GM19239 (cell line): ENCODE results near the gene SHQ1.

Experiments
- DNase-seq: peaks from one replicate; pipeline ENCODE4 v3.0.0; 2011; ENCODE audit warnings: low spot score; ENCODE audit not compliant: insufficient read length
- FAIRE-seq: peaks from 2 replicates; lab custom pipeline; 2011; peaks lifted over from hg19 to GRCh38; lab: Jason Lieb, UNC

The SHQ1 gene

DNA sequence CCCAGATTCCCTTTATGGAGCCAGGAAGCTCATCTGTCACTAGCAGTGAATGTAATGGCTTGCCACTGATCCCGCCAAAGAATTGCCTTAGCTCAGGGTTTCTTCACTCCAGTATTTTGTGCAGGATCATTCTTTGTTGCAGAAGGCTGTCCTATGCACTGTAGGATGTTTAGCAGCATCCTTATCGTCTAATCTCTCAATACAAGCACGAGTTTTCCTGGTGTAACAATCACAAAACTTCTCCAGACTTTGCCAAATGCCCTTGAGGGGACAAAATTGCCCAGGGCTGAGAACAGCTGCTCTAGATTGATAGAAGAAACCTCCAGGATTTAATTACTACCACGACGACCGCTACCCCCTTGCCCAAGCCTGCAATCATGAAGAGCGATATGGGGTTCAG is 6.8 kb upstream of the SHQ1 start:
- DNase-seq (no peak), FAIRE-seq (no peak)

DNA sequence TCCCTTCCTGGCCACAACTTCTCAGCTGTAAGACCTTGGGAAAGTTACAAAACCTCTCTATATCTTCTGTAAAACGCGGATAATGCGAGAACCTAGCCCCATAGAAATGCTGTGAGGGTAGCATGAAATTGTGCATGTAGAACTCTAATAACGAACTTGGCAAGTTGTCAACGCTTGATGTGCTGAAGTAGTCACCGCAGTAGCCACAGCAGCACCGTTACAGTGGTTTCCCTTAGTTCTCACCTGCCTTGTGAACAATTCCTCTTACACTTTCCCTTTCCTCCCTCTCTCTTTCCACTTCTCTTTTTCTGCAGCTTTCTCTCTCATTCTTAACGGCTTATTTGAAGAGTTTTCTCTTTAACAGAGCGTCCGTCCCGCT is 447 bp upstream of the SHQ1 start:
- DNase-seq: no peak
- FAIRE-seq: no peak

DNA sequence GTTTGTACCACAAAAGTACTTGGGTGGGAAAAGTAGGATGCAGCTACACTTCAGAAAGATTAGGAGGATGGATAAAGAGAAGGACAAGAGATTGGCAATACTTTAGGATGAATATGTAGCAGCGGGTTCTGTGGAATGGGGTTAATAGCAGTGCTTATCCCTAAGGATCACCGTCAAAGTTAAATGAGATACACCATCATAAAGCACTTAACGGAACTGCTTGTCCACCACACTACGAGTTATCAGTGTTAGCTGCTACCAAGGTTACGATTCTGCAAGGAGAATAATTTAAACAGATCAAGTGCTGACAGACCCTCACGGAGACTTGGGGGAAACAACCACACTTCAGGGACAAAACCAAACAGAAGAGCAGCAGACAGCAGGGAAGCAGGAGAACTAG is 963 bp downstream of the SHQ1 start:
- no peak for FAIRE-seq
- DNase-seq: no peak

DNA sequence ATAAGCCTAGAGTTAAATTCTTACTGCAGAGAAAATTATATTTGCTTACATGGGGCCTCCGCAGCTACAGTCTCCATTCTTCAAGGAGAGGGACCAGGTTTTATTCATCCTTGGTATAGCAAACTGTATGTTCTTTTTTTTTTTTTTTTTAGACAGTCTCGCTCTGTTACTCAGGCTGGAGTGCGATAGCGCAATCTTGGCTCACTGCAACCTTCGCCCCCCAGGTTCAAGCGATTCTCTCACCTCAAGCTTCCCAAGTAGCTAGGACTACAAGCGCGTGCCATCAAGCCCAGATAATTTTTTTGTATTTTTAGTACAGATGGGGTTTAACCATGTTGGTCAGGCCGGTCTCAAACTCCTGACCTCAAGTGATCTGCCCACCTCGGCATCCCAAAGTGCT is 2.1 kb downstream of the SHQ1 start:
- DNase-seq (no peak), FAIRE-seq (no peak)

DNA sequence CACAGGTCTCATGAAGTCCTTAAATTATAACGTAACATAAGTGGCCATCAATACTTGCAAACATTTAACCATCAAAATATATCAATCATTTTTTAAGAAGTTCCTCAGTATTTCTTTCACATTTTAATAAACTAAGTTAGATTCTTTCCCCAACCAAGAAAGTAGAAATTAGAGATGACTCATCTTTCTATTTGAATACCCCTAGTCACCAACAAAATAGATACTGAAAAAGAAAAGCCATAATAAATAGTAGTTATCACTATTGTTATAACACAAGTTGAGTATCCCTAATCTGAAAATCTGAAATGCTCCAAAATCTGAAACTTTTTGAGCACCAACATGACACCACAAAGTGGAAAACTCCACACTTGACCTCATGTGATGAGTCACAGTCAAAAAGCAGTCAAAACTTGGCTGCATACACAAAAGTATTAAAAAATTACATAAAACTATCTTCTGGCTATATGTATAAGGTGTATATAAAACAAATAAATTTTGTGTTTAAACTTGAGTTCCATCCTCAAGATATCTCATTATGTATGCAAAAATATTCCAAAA is 3.7 kb downstream of the SHQ1 start:
- peak; percentile 18 for FAIRE-seq
- DNase-seq: no peak

DNA sequence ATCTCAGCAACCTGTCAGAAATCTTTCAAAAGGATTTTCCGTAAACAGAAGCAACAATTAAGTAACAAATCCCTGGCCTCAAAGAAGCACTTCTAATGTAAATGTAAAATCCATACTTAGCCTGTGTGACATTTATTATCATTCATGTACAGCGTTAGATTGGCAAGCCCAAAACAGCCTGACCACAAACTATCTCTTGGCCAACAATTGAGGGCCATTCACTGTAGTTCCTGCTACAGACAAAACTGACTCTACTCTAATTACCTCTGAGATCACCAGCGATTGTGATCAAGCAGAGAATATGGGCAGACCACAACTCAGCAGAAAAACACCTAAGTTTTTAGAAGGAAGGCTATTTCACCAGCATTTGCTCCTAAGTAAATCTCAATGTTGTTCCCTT is 9.2 kb downstream of the SHQ1 start:
- DNase-seq (no peak), FAIRE-seq (no peak)

DNA sequence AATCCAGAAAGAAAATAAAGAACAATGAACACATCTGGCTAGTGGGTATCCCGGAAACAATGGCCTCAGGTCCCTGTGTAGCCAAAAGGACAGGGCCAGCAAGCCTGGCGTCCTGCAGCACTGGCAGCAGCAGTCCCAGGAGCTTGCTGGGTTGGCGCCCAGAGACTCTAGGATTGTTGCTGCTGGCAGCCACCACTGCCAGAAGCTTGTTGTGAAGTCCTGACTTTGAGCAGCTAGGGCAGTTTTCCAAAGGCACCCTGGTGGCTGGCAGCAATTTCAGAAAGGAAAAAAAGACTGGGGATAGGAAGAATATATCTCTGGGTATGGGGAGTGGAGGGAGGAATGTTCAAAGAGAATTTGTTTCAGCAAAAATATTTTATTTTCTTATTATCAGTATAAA is 11.3 kb downstream of the SHQ1 start:
- FAIRE-seq: no peak

DNA sequence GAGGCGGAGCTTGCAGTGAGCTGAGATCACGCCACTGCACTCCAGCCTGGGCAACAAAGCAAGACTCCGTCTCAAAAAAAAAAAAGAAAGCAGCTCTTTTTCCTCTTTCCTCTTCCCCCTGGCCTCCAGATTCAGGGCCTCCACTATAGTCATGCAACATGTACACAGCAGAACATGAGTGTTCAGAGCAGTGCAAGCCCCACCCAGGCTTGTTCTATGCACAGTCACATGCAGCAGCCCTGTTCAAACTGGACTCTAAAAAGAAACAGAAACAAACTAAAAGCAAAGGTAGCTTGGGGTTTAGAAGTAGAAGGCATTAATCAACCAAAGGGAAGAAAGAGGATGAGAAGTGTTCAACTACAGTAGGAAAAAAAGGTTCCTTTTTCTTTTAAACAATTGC is 11.8 kb downstream of the SHQ1 start:
- DNase-seq (no peak), FAIRE-seq (no peak)

More for the DNA sequence above, 11.3 kb downstream of the SHQ1 start:
- no peak for DNase-seq

DNA sequence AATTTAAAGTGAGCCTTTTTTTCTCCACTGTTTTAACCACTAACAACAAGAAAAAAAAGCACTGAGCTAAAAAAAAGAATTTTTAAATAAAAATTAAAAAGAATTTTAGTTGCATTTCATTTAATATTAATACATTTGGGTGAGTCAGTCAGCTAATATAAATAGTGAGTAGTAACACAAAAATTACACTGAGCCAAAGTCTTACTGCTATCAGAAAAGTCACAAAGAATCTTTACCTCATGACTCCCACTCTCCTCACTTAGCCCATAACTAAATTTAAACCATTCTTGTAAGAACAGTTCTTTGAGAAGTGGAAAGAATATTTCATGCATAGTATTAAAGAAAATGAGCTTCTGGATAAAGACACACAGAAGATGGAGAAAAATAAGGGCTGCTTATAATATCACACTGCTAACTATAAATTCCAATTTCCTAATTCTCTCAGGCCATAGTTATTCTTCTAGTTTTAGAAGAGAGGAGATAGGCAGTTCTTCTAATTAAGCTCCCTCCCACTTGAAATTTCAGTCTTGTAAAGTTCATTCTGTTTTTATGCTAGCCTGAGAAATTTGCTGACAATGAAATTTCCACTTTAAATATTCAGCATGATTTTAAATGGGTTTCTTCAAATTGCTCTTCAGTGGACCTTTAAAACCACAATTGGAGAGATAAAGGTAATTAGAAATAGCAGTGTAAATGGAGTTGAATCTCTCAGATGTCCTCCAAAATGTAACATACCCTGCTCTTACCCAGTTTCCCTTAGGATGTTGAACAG is 17.6 kb downstream of the SHQ1 start:
- FAIRE-seq (peak; percentile 14), DNase-seq (no peak)

DNA sequence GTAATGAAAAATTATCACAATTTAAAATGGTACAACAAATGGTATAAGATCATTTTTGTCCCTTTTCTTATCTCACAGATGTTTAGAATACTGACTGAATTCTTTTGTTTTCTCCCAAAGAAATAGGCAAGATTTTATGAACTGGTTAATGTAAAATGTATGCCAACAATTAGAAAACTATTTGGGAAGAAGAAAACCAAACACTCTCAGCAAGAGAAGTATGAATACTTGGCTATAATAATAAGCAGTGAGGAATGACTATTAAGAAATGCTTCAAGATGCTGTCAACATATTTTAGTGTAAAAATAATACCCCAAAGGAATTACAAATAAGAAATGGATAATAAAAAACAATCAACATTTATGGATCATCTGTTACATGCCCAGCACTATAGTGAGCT is 18.5 kb downstream of the SHQ1 start:
- no peak for DNase-seq
- no peak for FAIRE-seq

DNA sequence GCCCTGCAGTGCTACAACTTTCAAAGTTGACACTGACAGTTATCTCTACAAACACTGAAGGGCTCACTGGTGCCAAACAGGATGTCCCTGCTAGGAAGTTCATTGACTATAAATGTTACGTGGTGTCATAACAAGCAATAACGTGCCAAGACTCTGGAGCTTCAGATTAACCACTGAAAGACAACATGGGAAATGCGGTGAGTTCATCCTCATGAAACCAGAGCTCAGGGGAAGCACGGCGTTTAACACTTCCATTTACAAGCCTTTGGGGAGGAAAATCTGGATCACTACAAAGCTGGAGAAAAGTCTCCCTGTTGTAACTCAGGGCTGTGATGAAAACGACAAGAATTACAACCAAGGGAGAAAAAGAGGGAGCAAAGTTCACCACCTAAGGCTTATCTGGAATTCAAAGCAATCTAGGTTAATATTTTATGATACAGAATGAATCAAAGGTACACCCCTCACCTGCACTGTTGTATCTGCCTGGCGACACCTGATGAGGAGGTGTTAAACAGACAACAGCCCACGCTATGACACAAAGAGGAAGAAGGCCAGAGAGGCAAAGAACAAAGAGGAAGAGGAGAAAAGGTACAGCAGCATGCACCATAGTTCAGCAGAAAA is 27.0 kb downstream of the SHQ1 start:
- FAIRE-seq (no peak), DNase-seq (no peak)

DNA sequence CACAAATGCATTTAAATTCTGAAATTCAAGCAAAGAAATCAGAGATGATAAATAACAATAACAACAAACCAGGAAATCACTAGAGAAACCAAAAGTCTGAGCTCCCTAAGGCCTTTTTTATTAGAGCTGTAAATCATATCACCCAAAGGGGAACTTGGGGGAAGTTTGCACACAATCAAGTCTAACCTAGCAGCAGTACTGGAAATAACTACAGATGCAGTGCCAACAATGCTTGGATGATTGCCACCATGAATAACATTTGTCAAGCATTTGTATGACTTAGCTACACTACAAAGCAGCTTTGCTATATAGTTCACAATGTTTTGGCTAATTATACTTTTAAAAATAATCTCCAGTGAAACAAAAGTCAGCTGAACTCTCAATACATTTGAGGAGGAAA is 27.8 kb downstream of the SHQ1 start:
- FAIRE-seq (no peak), DNase-seq (no peak)

DNA sequence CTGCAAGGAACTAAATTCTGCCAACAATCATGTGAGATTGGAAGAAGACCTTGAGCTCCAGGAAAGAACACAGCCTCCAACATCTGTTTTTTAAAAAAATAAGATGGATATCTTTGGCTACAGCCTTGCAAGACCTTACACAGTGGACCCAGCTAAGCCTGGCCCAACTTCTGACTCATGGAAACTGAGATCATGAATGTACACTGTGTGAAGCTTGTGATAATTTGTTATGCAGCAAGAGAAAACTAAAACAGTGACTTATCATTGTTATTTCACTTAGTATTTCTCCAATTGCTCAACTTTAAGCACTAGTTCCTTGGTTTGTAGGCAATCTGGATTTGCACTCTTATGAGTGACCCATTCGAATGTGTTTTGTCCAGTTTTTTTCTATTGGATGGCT is 29.3 kb downstream of the SHQ1 start:
- DNase-seq (no peak), FAIRE-seq (no peak)

DNA sequence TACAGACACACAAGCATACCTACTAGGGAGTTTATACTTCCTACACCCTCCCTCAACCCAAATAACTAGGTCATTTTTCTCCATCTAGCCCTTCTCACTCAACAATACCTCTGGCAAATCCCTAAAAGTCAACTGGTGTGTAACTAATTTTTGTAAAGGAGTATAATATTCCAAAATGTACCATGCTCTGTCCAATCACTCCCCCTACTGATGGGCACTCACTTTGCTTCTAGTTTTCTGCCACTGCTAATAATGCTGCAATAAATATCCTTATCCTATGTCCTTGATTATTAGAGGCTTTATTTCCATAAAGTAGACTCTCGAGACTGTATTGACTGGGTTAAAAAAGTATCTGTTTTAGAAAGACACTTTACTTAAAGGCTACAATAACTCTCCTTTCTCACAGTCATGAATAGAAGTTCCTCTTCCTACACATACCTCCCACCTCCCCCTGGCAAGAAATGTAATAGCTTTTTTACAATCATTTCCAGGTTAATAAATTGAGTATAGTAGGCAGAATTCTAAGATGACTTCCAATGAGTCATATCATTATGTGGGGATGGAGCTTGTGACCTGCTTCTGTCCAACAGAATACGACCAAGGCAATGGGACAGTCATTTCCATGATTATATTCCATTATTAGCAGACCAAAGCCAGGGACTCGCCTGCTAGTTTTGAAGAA is 30.0 kb downstream of the SHQ1 start:
- FAIRE-seq (no peak), DNase-seq (no peak)

DNA sequence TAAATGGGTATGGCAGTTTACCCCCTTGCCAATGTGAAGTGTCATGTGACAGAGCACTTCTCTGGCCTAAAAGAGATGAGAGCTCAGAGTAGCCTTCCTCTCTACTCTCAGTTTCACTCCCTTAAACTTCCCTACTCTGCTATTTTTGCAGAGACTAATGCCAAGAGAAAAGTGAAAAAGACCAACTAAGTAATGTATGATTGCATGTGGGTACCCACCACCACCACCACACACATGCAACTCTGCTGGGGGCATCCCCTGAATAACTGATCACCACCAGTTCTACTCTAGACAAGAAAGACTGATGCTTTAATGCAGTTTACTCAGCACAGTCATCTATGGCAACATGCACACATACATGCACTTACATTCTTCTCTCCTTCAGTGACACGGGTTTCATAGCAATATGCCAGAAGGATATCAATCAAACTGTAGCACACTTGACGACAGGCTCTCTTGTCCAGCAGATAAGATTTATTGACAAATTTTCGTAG is 31.3 kb downstream of the SHQ1 start:
- DNase-seq (no peak), FAIRE-seq (peak; percentile 44)

DNA sequence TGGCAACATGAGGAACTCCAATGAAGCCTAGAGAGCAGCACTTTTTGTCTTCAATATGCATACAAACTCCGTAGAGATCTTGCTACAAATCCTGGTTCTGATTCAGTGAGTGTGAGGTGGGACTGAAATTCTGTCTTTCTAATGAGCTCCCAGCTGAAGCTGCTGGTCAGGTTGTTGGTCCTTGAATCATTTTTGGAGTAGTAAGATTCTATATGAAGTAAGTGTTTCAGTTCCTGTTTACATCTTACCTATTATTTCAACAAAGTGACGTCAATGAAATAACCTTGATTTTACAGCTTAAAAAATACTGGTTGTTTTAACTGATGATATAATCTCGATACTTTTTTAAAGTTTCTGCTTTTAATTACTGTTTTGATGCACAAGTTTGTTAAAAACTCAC is 33.9 kb downstream of the SHQ1 start:
- DNase-seq (no peak), FAIRE-seq (peak; percentile 72)

DNA sequence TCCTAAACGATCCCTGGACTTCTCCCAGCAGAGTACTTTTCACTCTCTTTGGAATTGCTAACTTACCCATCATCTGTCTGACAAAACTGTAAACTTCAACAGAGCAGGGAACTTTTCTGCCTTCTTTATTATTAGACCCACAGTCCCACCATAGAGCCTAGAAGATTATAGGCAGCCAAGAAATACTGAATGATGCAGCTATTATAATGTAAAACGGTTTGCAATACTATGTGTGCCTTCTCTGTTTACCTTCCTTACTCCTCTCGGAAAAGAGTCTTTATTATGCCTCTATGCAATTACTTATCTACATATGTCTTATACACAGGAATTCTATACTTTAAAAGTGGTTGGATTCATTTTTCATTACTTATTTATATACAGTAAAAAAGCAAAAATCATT is 36.0 kb downstream of the SHQ1 start:
- FAIRE-seq (no peak), DNase-seq (no peak)

DNA sequence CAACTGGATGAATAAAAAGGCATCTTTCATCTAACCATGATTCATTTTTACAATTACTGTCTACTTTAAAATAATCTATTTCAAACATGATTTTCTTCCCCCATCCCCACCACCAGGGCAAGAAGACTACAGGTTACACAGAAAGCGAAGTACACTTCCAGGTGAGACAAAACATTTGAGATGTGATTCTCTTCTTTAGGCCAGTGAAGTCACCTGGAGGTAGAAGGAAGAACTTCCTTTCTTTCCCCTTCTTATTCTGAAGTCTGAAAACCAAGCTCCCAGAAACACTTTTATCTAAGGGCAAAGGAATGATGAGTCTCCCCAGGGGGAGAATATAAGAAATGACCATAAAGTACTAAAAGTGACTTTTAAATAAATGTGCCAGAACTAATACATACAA is 36.7 kb downstream of the SHQ1 start:
- no peak for DNase-seq
- FAIRE-seq: no peak

DNA sequence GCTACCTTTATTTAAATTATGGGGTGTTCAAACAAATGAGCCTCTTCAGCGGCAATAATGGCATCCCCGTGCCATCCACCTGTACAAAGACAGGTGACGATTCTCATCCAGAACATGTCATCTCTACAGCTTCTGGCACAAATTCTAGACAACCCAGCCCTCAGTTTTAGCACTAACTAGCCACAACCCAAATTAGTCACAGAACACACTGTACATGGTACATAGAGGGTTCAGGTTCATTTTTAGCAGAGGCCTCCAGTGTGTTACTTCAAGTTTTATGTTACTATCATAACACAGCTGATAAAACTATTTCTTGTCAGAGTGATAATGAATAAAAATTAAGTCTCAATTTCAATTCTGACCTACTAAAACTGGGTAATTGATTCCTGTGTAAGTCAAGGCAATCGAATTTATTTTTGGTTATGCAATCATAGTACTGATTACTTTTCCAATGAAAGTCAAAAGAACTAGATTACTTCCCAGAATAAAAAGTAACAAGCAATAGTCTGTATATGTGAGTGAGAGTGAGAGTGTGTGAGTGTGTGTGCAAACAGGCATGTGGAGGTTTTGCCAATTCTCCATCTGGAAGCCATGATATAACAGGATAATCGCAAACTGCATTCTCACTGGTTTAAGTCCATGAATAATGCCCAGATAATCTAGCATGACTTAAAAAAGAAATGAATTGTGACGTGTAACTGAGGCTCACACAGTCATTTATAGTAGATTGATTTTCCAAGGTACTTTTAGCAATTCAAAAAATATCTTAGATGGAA is 37.4 kb downstream of the SHQ1 start:
- FAIRE-seq (no peak), DNase-seq (no peak)

DNA sequence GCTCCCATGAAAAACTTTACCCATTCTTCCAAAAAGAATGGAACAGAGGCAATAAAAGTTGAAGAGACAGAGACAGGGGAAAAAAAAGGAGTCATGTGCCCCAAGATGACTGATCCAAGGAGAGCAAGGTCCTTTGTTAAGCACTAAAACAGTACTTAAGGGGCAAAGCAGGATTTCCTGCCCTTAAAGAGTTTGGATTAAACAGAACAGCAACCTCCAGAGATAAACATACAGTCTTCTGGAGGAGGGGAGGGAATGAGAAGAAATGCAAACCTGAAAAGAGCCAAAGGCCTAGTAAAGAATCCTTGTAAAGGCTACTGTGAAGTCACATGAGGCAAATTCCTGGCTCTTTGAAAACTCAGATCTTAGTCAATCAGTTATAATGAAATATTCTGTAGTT is 38.2 kb downstream of the SHQ1 start:
- no peak for FAIRE-seq
- DNase-seq: no peak
